ENCODE results near the gene AKIP1. TPM values are rescaled to one million over a fixed set of nuclear protein-coding genes. Genes with fewer than 3 reads are reported as not detected.
A peak's percentile ranks its signal among the peaks of the same experiment; 100 is the strongest.

Gene AKIP1
- polyA plus RNA-seq, 10 donors, result 18.0 to 25.5 (median 21.9) TPM

DNA sequence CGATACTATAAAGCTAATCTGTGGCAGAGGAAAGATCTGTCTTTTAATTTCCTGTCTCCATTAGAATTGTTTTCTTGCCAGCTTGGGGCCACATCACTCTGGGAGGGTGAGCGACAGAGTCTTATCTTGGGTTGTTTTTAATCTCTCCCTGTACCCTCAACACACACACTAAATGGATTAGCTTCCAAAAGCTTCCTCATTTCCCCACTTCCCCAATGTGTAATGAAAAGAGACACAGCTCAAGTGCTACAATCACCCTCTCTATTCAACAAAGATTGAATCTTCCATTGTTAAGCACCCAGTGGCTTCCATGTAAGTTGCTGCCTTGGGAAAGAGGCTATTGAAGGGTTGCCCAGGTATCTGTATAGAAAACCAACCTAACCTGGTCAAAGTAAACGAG is 37.9 kb downstream of the AKIP1 start:
- DNase-seq, result no peak

GRCh38 chr11:8956860-8957259 is 45.9 kb downstream of the AKIP1 start:
- no peak for DNase-seq

DNA sequence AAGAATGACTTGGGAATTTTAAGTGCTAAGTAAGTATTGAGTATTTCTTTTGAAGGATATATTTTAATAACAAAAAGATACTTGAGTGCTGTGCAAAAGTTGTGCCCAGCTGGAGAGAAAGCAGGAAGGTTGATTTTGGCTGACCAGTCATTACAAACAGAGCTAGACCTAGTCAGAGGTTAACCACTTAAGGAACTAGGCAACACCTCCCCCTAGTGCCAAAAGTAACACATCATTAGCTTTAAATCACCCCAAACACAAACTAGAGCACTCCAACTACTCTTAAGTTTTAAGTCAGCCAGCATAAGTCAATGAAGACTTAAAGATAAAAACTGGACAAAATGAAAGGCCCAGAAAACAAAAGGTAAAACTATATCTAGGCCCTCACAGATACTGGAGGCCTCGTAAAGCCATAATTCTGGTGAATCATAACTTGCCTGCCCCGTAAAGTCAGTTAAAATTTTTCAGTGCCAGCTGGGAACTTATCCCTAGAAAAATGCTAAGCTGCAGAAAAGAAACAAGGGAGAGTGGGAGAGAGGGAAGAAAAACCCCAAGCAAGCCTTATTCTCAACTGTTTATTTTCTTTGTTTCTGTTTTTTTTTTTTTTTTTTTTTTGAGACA is 48.7 kb downstream of the AKIP1 start:
- DNase-seq, result peak; percentile 74 to 82 (median 75)

- no peak for DNase-seq
These were observed 50.4 kb downstream of the AKIP1 start for GRCh38 chr11:8961401-8961800.

DNA sequence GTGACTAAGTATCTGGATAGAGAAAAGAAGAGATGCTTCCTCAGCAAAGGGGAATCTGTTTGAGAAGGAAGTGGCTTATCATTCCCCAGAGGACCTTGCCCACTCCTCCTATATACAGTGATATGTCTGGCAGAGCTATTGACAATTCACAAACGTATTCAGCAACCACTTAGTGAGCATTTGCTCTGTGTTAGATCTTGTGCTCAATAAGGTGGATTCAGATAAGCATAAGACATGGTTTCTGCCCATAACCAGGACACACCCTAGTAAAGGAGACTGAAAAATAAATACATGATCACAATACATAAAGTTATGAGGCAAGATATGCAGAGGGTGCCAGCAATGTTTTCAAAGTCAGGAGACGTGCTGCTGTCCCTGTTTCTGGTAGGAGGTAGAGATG is 51.9 kb downstream of the AKIP1 start:
- DNase-seq, result no peak

DNA sequence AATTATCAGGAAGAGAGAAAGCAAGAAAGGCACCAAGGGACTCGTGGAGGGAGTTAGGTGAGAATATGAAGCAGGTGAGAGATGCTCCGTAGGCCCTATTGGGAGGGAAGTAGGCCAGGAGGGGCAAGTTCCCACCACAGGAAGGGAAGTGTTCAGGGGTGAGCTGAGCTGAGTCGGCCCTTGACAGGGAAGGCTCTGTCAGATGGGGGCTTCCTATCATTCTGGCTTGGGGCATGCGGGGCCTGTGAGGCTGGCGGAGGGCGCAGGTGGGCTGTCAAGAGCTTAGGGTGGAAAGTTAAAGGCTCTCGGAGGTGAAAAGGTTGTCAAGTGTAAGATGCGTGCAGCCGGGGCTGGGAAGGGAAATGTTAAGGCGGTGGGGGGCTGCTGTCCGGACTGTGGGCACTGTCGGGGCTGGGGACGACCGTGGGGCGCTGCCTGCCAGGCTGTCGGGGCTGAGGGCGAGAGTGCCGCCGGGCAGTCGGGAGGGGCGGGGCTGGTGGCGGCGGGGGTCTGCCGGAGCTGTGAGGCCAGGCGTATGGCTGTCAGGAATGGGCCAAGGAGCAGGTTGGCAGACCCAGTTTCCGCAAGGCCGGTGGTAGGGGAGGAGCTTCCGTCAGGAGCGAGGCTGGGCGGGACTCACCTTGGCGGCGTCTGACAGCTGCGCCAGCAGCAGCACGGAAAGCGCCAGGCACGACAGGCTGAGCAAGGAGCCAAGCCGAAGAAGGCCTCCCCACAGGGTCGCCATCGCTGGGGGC is 52.8 kb downstream of the AKIP1 start:
- peak in 1 of 3 donors; percentile 6 for DNase-seq

- DNase-seq, result peak; percentile 80 to 96 (median 92)
These were observed 53.6 kb downstream of the AKIP1 start, which contains the start of gene TMEM9B for GRCh38 chr11:8964324-8965320. Gene TMEM9B (minus strand): TSS chr11:8964442. CDS start chr11:8964313, 129 bp downstream.

GRCh38 chr11:8967184-8967583 is 56.2 kb downstream of the AKIP1 start:
- DNase-seq, result no peak

Other genes with a start within 250 kb of the AKIP1 start
- 1 to 10 TPM in 9 of 10 donors, under 1 TPM in 1; 0.89 to 6.8 (median 2.6) TPM for gene TRIM66, start 228.5 kb upstream of the AKIP1 start, polyA plus RNA-seq (ENCODE audit: insufficient read length in 10 of 10)
- 1,000 to 10,000 TPM; 2,844 to 3,856 (median 3,310) TPM for gene RPL27A, start 228.4 kb upstream of the AKIP1 start, polyA plus RNA-seq (ENCODE audit: insufficient read length in 10 of 10)
- under 1 TPM in 1 of 10 donors, not detected in 9; 0.08 TPM for gene C11orf16, start 21.8 kb downstream of the AKIP1 start, polyA plus RNA-seq (ENCODE audit: insufficient read length in 10 of 10)
- gene ASCL3, start 31.8 kb downstream of the AKIP1 start, polyA plus RNA-seq (ENCODE audit: insufficient read length in 10 of 10), result under 1 TPM in 1 of 10 donors, not detected in 9; 0.38 TPM
- 10 to 100 TPM; 33.9 to 44.8 (median 39.5) TPM for gene TMEM9B, start 53.3 kb downstream of the AKIP1 start, polyA plus RNA-seq (ENCODE audit: insufficient read length in 10 of 10)
- gene NRIP3, start 92.8 kb downstream of the AKIP1 start, polyA plus RNA-seq (ENCODE audit: insufficient read length in 10 of 10), result 1 to 10 TPM in 7 of 10 donors, under 1 TPM in 3; 0.69 to 1.6 (median 1.1) TPM
- gene SCUBE2, start 180.4 kb downstream of the AKIP1 start, polyA plus RNA-seq (ENCODE audit: insufficient read length in 10 of 10), result 10 to 100 TPM; 17.0 to 50.3 (median 31.6) TPM